ENCODE measurements around the gene ESR2.

- TF ChIP-seq CTCF (IDR thresholded peaks at IDR 0.05): peak in 3 of 7 experiments; percentile 11 to 31 (median 21)
- no peak for TF ChIP-seq POLR2A (IDR thresholded peaks at IDR 0.05)
Observed at GRCh38 chr14:64040044-64040443, 254.1 kb downstream of the ESR2 start.

Measured in body of pancreas (tissue), 4 donors.